Esophagus squamous epithelium (tissue), 5 donors: Measurements from ENCODE around the gene VILL. TPM values are rescaled to one million over a fixed set of nuclear protein-coding genes. Genes with fewer than 3 reads are reported as not detected.

Source experiments
- DNase-seq: peaks from one replicate; lab custom pipeline; 2025; lab: John Stamatoyannopoulos, UW
- H3K27ac ChIP-seq, 4 donors: fragments of 200-600 bp; sonication (generic); one replicate each; pipeline ENCODE4 v1.5.1; 2016 to 2019; ENCODE audit warnings: mild to moderate bottlenecking in 1 of 4
- H3K27me3 ChIP-seq, 4 donors: fragments of 200-600 bp; sonication (generic); 1 replicate in 3 of 4; 2 replicates in 1 of 4; pipeline versions ENCODE4 v1.5.1 to v1.6.0; 2017 to 2021; ENCODE audit warnings: antibody characterized with exemption in 1 of 4
- H3K36me3 ChIP-seq, 3 donors: fragments of 200-600 bp; sonication (generic); one replicate each; pipeline ENCODE4 v1.5.1; 2016 to 2019
- H3K4me1 ChIP-seq, 3 donors: fragments of 200-600 bp; sonication (generic); one replicate each; pipeline ENCODE4 v1.5.1; 2017 to 2019
- H3K4me3 ChIP-seq, 4 donors: fragments of 200-600 bp; sonication (generic); 1 replicate in 3 of 4; 2 replicates in 1 of 4; pipeline ENCODE4 v1.5.1; 2016 to 2019; ENCODE audit warnings: mild to moderate bottlenecking in 2 of 4, moderate library complexity in 1 of 4
- H3K9me3 ChIP-seq, 3 donors: fragments of 200-600 bp; sonication (generic); one replicate each; pipeline ENCODE4 v1.5.1; 2016 to 2019
- POLR2A ChIP-seq, 4 donors: fragments of 450-650 bp; IDR thresholded peaks; one replicate each; pipeline ENCODE4 v1.6.1; 2017; ENCODE audit warnings: antibody characterized with exemption in 4 of 4, mild to moderate bottlenecking in 4 of 4, moderate library complexity in 3 of 4
- WGBS, 2 donors: methylation state at CpG; one replicate each; pipeline ENCODE4 v1.1.5; 2018; 5-methylcytosine and 5-hydroxymethylcytosine counted together
- intact Hi-C: fragments of 100-400 bp; cut with DNase I; formaldehyde crosslinking; loops from one replicate; pipeline ENCODE4 v1.15.0; 2022
- total RNA-seq, 4 donors: library from RNA; depleted of rRNA; stranded (reverse); fragments of >200 nt; gene quantifications; one replicate each; pipeline ENCODE4 v1.1.0, GENCODE V29; 2016
- TF ChIP-seq, protein P1 (sequence below), 6 experiments: fragments of 450-650 bp in 4 of 6; fragments of 200-600 bp in 2 of 6; sonication (generic) in 2 of 6; IDR thresholded peaks; one replicate each; pipeline ENCODE4 v1.5.1; 2016 to 2019; ENCODE audit warnings: antibody characterized with exemption in 6 of 6, mild to moderate bottlenecking in 4 of 6, moderate library complexity in 4 of 6
- donor health status: DM: yes; HTN: yes; CAD: no.

Gene VILL
- 10 to 100 TPM in 1 of 4 donors, 1 to 10 TPM in 3; 5.5 to 13.0 (median 6.1) TPM for total RNA-seq

DNA sequence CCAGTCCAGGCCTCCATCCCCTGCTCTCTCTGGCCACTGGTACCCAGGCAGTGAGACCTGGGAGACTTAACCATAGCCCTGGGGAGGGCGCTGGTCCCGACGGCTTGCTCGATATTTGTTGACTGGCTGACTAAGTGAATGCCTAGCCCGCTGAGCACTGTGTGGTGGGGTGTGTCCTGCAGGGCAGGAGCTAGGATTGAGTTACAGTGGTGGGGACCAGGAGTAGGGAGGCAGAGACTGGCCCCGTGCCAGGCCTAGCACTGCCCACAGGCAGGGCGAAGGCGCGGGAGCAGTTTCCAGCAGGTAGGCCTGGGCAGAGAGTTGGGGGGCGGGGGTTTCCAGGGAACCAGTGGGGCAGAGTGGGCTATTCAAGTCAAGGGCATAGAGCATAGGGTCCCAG lies at the start of gene VILL:
Gene VILL (plus strand): TSS at position 260 of the 400 bp plus-strand sequence. CDS start 2,887 bp downstream, outside the sequence.
- intact Hi-C loops, result no loop called here
- peaks cover 11 to 77% (median 36%) of the 10 kb centered on the region in 3 donors for H3K4me1 ChIP-seq
- peak within 1 kb of the TSS in 2 of 4 donors; percentile 7 to 90 for H3K27ac ChIP-seq
- DNase-seq, result no peak
- TF ChIP-seq POLR2A (IDR thresholded peaks at IDR 0.05), result no peak
- TF ChIP-seq, protein P1, sequence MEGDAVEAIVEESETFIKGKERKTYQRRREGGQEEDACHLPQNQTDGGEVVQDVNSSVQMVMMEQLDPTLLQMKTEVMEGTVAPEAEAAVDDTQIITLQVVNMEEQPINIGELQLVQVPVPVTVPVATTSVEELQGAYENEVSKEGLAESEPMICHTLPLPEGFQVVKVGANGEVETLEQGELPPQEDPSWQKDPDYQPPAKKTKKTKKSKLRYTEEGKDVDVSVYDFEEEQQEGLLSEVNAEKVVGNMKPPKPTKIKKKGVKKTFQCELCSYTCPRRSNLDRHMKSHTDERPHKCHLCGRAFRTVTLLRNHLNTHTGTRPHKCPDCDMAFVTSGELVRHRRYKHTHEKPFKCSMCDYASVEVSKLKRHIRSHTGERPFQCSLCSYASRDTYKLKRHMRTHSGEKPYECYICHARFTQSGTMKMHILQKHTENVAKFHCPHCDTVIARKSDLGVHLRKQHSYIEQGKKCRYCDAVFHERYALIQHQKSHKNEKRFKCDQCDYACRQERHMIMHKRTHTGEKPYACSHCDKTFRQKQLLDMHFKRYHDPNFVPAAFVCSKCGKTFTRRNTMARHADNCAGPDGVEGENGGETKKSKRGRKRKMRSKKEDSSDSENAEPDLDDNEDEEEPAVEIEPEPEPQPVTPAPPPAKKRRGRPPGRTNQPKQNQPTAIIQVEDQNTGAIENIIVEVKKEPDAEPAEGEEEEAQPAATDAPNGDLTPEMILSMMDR (IDR thresholded peaks at IDR 0.05), result no peak
- H3K9me3 ChIP-seq, result no peaks in the 10 kb centered on the region
- H3K4me3 ChIP-seq, result no peak within 1 kb of the TSS
- 70% methylated on average over 2 of the region's 10 CpGs; no CpG with 5 or more reads in 1 of the 2 donors for WGBS, 2 donors
- no peaks in the 10 kb centered on the region for H3K27me3 ChIP-seq
- peaks cover 0 to 3% (median 0%) of the 10 kb centered on the region in 3 donors for H3K36me3 ChIP-seq

DNA sequence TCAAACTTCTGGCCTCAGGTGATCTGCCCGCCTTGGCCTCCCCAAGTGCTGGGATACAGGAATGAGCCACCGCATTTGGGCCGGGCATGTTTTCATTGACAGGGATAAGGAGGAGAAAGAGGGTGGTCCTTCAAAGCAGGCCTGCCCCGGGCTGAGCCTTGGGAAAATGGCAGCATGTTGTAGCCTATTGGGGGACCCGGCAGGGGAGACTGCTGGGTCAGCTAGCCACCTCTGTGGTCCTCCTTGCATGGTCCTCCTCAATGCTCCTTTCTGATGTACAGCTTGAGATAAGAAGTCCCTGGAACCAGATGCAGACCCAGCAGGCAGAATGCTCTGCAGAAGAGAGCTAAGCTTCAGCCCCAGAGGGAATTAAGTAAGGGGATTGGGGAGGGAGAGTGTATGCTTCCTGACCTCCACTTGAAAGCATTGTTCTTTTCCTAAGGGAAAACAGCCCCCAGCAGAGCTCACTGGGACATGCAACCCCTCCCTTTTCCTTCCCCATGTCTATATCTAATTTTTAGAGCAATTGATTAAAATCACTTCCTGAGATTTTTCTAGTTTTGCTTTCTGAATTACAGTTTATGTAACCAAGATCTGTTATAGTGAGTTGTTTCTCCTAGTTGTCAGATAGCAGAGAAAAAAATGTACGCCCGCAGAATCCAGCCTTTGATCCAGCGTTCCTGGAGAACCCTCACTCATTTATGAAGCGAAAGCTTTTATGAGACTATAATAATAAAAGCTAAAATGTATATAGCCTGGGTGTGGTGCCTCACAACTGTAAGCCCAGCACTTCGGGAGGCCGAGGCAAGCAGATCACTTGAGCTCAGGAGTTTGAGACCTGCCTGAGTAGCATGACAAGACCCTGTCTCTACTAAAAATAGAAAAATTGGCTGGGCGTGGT lies 48.7 kb upstream of the VILL start:
- no peaks in the 10 kb centered on the region for H3K9me3 ChIP-seq
- no peak for DNase-seq
- intact Hi-C loops, result no loop called here
- no peak overlapping the region for H3K4me3 ChIP-seq
- TF ChIP-seq POLR2A (IDR thresholded peaks at IDR 0.05), result no peak
- TF ChIP-seq, protein P1 (IDR thresholded peaks at IDR 0.05), result no peak
- peak overlapping the region in 3 of 4 donors; percentile 75 to 83 (median 78) for H3K27ac ChIP-seq
- no peaks in the 10 kb centered on the region for H3K27me3 ChIP-seq
- WGBS, 2 donors, result 41 to 62% methylated on average over 7 to 8 of the region's 12 CpGs
- H3K4me1 ChIP-seq, result peaks cover 17 to 87% (median 55%) of the 10 kb centered on the region in 3 donors
- H3K36me3 ChIP-seq, result no peaks in the 10 kb centered on the region

DNA sequence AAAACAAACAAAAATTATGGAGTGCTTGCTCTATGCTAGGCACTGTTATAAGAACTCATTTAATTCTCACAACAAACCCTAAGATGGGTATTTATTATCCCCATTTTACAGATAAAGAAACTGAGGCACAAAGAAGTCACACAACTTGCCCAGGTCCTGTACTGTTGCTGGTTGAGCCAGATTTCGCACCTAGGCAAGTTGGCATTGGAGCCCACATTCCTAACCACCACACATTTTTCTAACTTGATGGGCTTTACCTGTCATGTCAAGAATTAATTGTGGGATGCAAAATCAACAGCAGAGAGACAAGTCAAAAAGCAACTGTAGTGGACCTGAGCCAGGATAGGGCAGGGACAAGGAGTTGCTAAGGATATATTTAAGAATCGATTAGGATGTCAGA lies 47.9 kb upstream of the VILL start:
- intact Hi-C loops, result no loop called here
- H3K4me1 ChIP-seq, result peaks cover 17 to 87% (median 58%) of the 10 kb centered on the region in 3 donors
- no peaks in the 10 kb centered on the region for H3K9me3 ChIP-seq

DNA sequence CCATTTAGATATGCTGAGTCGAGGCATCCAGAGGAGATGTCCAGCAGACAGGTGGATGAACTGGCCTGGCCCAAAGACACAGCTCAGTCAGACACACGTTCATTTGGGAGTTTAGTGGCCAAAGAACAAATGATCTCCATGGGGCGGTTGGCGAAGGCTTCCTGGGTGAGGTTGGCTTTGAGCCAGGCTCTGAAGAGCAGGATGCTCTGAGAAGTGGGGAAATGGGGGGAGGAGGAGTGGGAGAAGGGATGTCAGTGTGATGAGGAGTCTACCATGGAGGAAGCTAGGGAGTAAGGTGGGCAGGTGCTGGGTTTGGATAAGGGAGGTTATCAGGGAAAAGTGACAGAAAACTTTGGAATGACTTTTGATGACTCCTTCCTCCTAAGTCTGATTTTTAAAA lies 47.5 kb upstream of the VILL start:
- no peak overlapping the region for H3K4me3 ChIP-seq
- no peaks in the 10 kb centered on the region for H3K36me3 ChIP-seq
- H3K4me1 ChIP-seq, result peaks cover 17 to 89% (median 58%) of the 10 kb centered on the region in 3 donors
- H3K27me3 ChIP-seq, result no peaks in the 10 kb centered on the region
- 66 to 77% methylated on average over 4 of the region's 4 CpGs for WGBS, 2 donors
- TF ChIP-seq, protein P1 (IDR thresholded peaks at IDR 0.05), result no peak
- no peak for TF ChIP-seq POLR2A (IDR thresholded peaks at IDR 0.05)
- no peaks in the 10 kb centered on the region for H3K9me3 ChIP-seq
- H3K27ac ChIP-seq, result peak overlapping the region; percentile 39 to 83 (median 76)
- intact Hi-C loops, result no loop called here
- no peak for DNase-seq

More for the DNA sequence above, 47.9 kb upstream of the VILL start:
- no peak for DNase-seq
- Histone ChIP-seq H3K36me3 (no peaks in the 10 kb centered on the region), H3K27me3 (no peaks in the 10 kb centered on the region), H3K4me3 (no peak overlapping the region), H3K27ac (peak overlapping the region in 3 of 4 donors; percentile 75 to 83 (median 78))
- TF ChIP-seq, protein P1 (IDR thresholded peaks at IDR 0.05), result no peak
- TF ChIP-seq POLR2A (IDR thresholded peaks at IDR 0.05), result no peak
- WGBS, 2 donors, result 46 to 53% methylated on average over 2 of the region's 2 CpGs
